H1 (cell line): ENCODE results near the gene ADAM23. TPM values are rescaled to one million over a fixed set of nuclear protein-coding genes. Genes with fewer than 3 reads are reported as not detected.

Experiments
- CTCF ChIA-PET: fragments of 300-600 bp; sonication (Branson Sonifier 250); formaldehyde crosslinking; loops from one replicate; lab custom pipeline; 2021; ENCODE audit not compliant: partially characterized antibody; lab: Charles Lee
- POLR2A ChIA-PET: fragments of 300-600 bp; sonication (Branson Sonifier 250); formaldehyde crosslinking; loops from one replicate; lab custom pipeline; 2021; ENCODE audit warnings: inconsistent platforms; ENCODE audit not compliant: partially characterized antibody; lab: Charles Lee
- DNase-seq, 2 experiments: peaks; one replicate each; pipeline versions ENCODE4 v3.0.0 to v3.0.0-alpha.2; 2010 to 2022; ENCODE audit warnings: low spot score in 2 of 2, low read depth in 1 of 2, mixed read lengths in 1 of 2
- FAIRE-seq: peaks from 2 replicates; lab custom pipeline; 2011; peaks lifted over from hg19 to GRCh38; lab: Jason Lieb, UNC
- H2AFZ ChIP-seq: 2 replicates; pipeline ENCODE4 v1.8.1; 2012; ENCODE audit warnings: low read length, inconsistent platforms
- H2AK5ac ChIP-seq: 2 replicates; pipeline ENCODE4 v1.6.1; 2013; ENCODE audit warnings: low read depth, low read length
- H2BK120ac ChIP-seq: replicated peaks from 2 replicates; pipeline ENCODE3; 2013; ENCODE audit warnings: low read depth, low read length, inconsistent platforms
- H2BK12ac ChIP-seq: 2 replicates; pipeline ENCODE4 v1.6.1; 2013; ENCODE audit warnings: low read depth, low read length
- H2BK15ac ChIP-seq: 2 replicates; pipeline ENCODE4 v1.6.1; 2013; ENCODE audit warnings: low read length
- H2BK20ac ChIP-seq: 2 replicates; pipeline ENCODE4 v1.6.1; 2013; ENCODE audit warnings: low read length
- H2BK5ac ChIP-seq: 2 replicates; pipeline ENCODE4 v1.6.1; 2013; ENCODE audit warnings: low read depth, low read length
- H3K14ac ChIP-seq: 2 replicates; pipeline ENCODE4 v1.6.1; 2013; ENCODE audit warnings: inconsistent platforms; ENCODE audit not compliant: insufficient read length
- H3K18ac ChIP-seq: 2 replicates; pipeline ENCODE4 v1.6.1; 2013; ENCODE audit warnings: low read length; ENCODE audit errors: extremely low read depth
- H3K23ac ChIP-seq: 2 replicates; pipeline ENCODE4 v1.6.1; 2013; ENCODE audit warnings: inconsistent platforms; ENCODE audit not compliant: insufficient read length
- H3K23me2 ChIP-seq: 2 replicates; pipeline ENCODE4 v1.6.1; 2013; ENCODE audit warnings: low read depth, low read length
- H3K27ac ChIP-seq: 2 replicates; pipeline ENCODE4 v1.6.1; 2011; ENCODE audit warnings: low read depth, low read length, inconsistent platforms
- H3K27me3 ChIP-seq, 4 experiments: replicated peaks in 1 of 4; 1 replicate in 1 of 4; 2 replicates in 3 of 4; pipeline versions ENCODE4 v1.6.1 to v1.8.1; 2011 to 2013; ENCODE audit warnings: low read length in 3 of 4, mild to moderate bottlenecking in 3 of 4, inconsistent platforms in 2 of 4, mixed read lengths in 2 of 4, moderate library complexity in 1 of 4; ENCODE audit not compliant: control insufficient read depth in 3 of 4, insufficient read depth in 3 of 4; ENCODE audit errors: extremely low read depth in 1 of 4
- H3K36me3 ChIP-seq, 4 experiments: 2 replicates each; pipeline versions ENCODE4 v1.6.1 to v1.8.1; 2011 to 2013; ENCODE audit warnings: mild to moderate bottlenecking in 4 of 4, low read length in 3 of 4, moderate library complexity in 2 of 4, control low read depth in 1 of 4, inconsistent platforms in 1 of 4; ENCODE audit not compliant: insufficient read depth in 4 of 4, control insufficient read depth in 2 of 4
- H3K4ac ChIP-seq: replicated peaks from 2 replicates; pipeline ENCODE3; 2013; ENCODE audit warnings: low read length, low read depth, mixed read lengths, inconsistent platforms; ENCODE audit not compliant: insufficient read length
- H3K4me1 ChIP-seq, 4 experiments: replicated peaks in 1 of 4; 1 replicate in 1 of 4; 2 replicates in 3 of 4; pipeline versions ENCODE4 v1.6.1 to v1.8.1; 2011 to 2013; ENCODE audit warnings: low read length in 3 of 4, inconsistent platforms in 2 of 4, mixed read lengths in 1 of 4; ENCODE audit not compliant: insufficient read depth in 4 of 4, control insufficient read depth in 3 of 4
- H3K4me2 ChIP-seq, 2 experiments: 2 replicates each; pipeline versions ENCODE4 v1.6.1 to v1.8.1; 2011 to 2013; ENCODE audit warnings: low read depth in 2 of 2, low read length in 2 of 2, control low read depth in 1 of 2, inconsistent platforms in 1 of 2, mild to moderate bottlenecking in 1 of 2; ENCODE audit not compliant: insufficient read depth in 1 of 2
- H3K4me3 ChIP-seq, 4 experiments: fragments of 200-600, 300-600 bp in 1 of 4; sonication (generic), shearing (Covaris generic), sonication (Bioruptor Twin) in 1 of 4; 2 replicates each; pipeline versions ENCODE4 v1.5.1 to v1.8.1; 2011 to 2016; ENCODE audit warnings: low read length in 4 of 4, low read depth in 3 of 4, control low read depth in 2 of 4, inconsistent platforms in 2 of 4, mild to moderate bottlenecking in 2 of 4, mixed read lengths in 1 of 4, moderate library complexity in 1 of 4; ENCODE audit not compliant: insufficient read depth in 2 of 4; ENCODE audit errors: extremely low read depth in 1 of 4
- H3K56ac ChIP-seq: replicated peaks from 2 replicates; pipeline ENCODE3; 2013; ENCODE audit warnings: low read depth, mild to moderate bottlenecking, mixed read lengths, low read length, inconsistent platforms; ENCODE audit not compliant: insufficient read length
- H3K79me1 ChIP-seq: 2 replicates; pipeline ENCODE4 v1.6.1; 2013; ENCODE audit warnings: low read depth, low read length, control low read depth
- H3K79me2 ChIP-seq, 2 experiments: 2 replicates each; pipeline versions ENCODE4 v1.6.1 to v1.8.1; 2012 to 2013; ENCODE audit warnings: low read length in 2 of 2, mild to moderate bottlenecking in 2 of 2, inconsistent platforms in 1 of 2; ENCODE audit not compliant: insufficient read depth in 2 of 2, control insufficient read depth in 1 of 2
- H3K9ac ChIP-seq, 4 experiments: replicated peaks in 1 of 4; 1 replicate in 1 of 4; 2 replicates in 3 of 4; pipeline versions ENCODE4 v1.6.1 to v1.8.1; 2011 to 2013; ENCODE audit warnings: low read depth in 3 of 4, low read length in 3 of 4, control low read depth in 2 of 4, mild to moderate bottlenecking in 2 of 4, moderate library complexity in 2 of 4, inconsistent platforms in 1 of 4; ENCODE audit errors: extremely low read depth in 1 of 4
- H3K9me3 ChIP-seq, 2 experiments: 2 replicates each; pipeline versions ENCODE4 v1.6.1 to v1.8.1; 2012 to 2013; ENCODE audit warnings: mild to moderate bottlenecking in 2 of 2, moderate library complexity in 2 of 2, control low read depth in 1 of 2, inconsistent platforms in 1 of 2, low read depth in 1 of 2, low read length in 1 of 2, mixed read lengths in 1 of 2; ENCODE audit not compliant: insufficient read depth in 2 of 2
- H4K20me1 ChIP-seq, 2 experiments: replicated peaks in 1 of 2; 2 replicates each; pipeline versions ENCODE3 to v1.8.1; 2011 to 2013; ENCODE audit warnings: inconsistent platforms in 2 of 2, low read length in 2 of 2, mild to moderate bottlenecking in 1 of 2; ENCODE audit not compliant: insufficient read depth in 2 of 2, control insufficient read depth in 1 of 2
- H4K5ac ChIP-seq: 2 replicates; pipeline ENCODE4 v1.6.1; 2013; ENCODE audit warnings: low read length, low read depth, mixed read lengths, inconsistent platforms; ENCODE audit not compliant: insufficient read length
- H4K8ac ChIP-seq: 2 replicates; pipeline ENCODE4 v1.8.0; 2013; ENCODE audit warnings: mild to moderate bottlenecking, moderate library complexity, low read length, inconsistent platforms; ENCODE audit not compliant: insufficient read depth; ENCODE audit errors: extremely low read depth
- H4K91ac ChIP-seq: replicated peaks from 2 replicates; pipeline ENCODE3; 2013; ENCODE audit warnings: low read length, mixed read lengths, inconsistent platforms; ENCODE audit not compliant: insufficient read length
- ATF3 ChIP-seq: IDR thresholded peaks from 2 replicates; pipeline ENCODE4 v1.6.1; 2011; ENCODE audit warnings: low read depth, mild to moderate bottlenecking, low read length; ENCODE audit not compliant: insufficient read depth
- BACH1 ChIP-seq: IDR thresholded peaks from 2 replicates; pipeline ENCODE4 v1.6.1; 2012; ENCODE audit warnings: low read length, improper control_type of control experiment
- CBX5 ChIP-seq: fragments of 300-800, 300-1000 bp; sonication (generic); IDR thresholded peaks from 2 replicates; pipeline ENCODE4 v1.7.1; 2016; ENCODE audit warnings: antibody characterized with exemption, low read length, low read depth
- HDAC2 ChIP-seq, 2 experiments: fragments of 300-600 bp in 1 of 2; sonication (generic) in 1 of 2; IDR thresholded peaks; 2 replicates each; pipeline ENCODE4 v1.6.1; 2011 to 2012; ENCODE audit warnings: low read depth in 2 of 2, low read length in 2 of 2, mild to moderate bottlenecking in 2 of 2, moderate library complexity in 2 of 2, borderline replicate concordance in 1 of 2, inconsistent platforms in 1 of 2
- SP2 ChIP-seq: IDR thresholded peaks from 2 replicates; pipeline ENCODE4 v1.6.1; 2012; ENCODE audit warnings: mild to moderate bottlenecking, low read length, inconsistent platforms
- TEAD4 ChIP-seq: IDR thresholded peaks from 2 replicates; pipeline ENCODE4 v1.6.1; 2012; ENCODE audit warnings: low read depth, low read length, inconsistent platforms, mixed read lengths
- WGBS, 2 experiments: shearing (Covaris generic) in 1 of 2; methylation state at CpG; one replicate each; pipeline versions ENCODE4 v1.1.6 to v1.1.7; 2013 to 2015; ENCODE audit warnings: low lambda C conversion rate in 2 of 2, mixed read lengths in 2 of 2, inconsistent platforms in 1 of 2, low coverage in 1 of 2, missing lambda C conversion rate in 1 of 2; ENCODE audit not compliant: insufficient replicate concordance in 2 of 2, insufficient coverage in 1 of 2, insufficient read length in 1 of 2; ENCODE audit errors: extremely low coverage in 1 of 2, missing lambda C conversion rate in 1 of 2; 5-methylcytosine and 5-hydroxymethylcytosine counted together
- polyA plus RNA-seq, 7 experiments: library from polyadenylated mRNA; depleted of rRNA in 3 of 7; stranded (reverse) in 5 of 7; unstranded in 2 of 7; fragments of >200 nt in 5 of 7; fragments of 200-250 nt in 2 of 7; gene quantifications; 1 replicate in 5 of 7; 2 replicates in 1 of 7; 4 replicates in 1 of 7; pipeline versions ENCODE4 v1.2.1 to v1.2.3, GENCODE V29; 2011 to 2013; ENCODE audit warnings: missing spikeins in 2 of 7, mixed read lengths in 2 of 7
- total RNA-seq: library from RNA; stranded (reverse); fragmentation: NEBNext Ultra II Directional; extraction: Animal tissue kit (Norgen Biotek cat#: 25700); gene quantifications from 2 replicates; pipeline ENCODE4 v1.2.1, GENCODE V29; 2021

ADAM23 gene
- total and polyA plus RNA-seq, 2 of the 8 experiments (the other 6 are each of a cell fraction or from before 2014, with no cell fraction given) = 9.9 to 20.8 TPM

GRCh38 chr2:206456078-206456754 is 12.9 kb downstream of the ADAM23 start:
- FAIRE-seq (no peak), DNase-seq (no peak)
- no peak overlapping the region for H2BK5ac ChIP-seq
- H3K23ac ChIP-seq = no peak overlapping the region
- no peak overlapping the region for H3K56ac ChIP-seq
- H3K18ac ChIP-seq = no peak overlapping the region
- WGBS, 2 experiments = 88% methylated on average over 5 of the region's 5 CpGs; no CpG with 5 or more reads in 1 of the 2 experiments
- no peak overlapping the region for H2BK12ac ChIP-seq
- no peak overlapping the region for H3K4me2 ChIP-seq
- ChIA-PET CTCF (interaction anchor here (0.6 to 1.2 kb wide), 4 partner anchors 29 to 1719 kb away, joined by 3 to 4 read pairs (median 3); no protein-coding TSS in a partner anchor), POLR2A (no interaction called here)
- no peak overlapping the region for H3K4ac ChIP-seq
- H3K4me3 ChIP-seq = no peak overlapping the region
- H3K9me3 ChIP-seq = no peaks in the 10 kb centered on the region
- H4K91ac ChIP-seq = no peak overlapping the region
- no peak overlapping the region for H4K5ac ChIP-seq
- H3K79me2 ChIP-seq = no peaks in the 10 kb centered on the region
- no peak overlapping the region for H2BK20ac ChIP-seq
- H3K27me3 ChIP-seq = no peaks in the 10 kb centered on the region
- H2BK120ac ChIP-seq = no peak overlapping the region
- no peak overlapping the region for H4K8ac ChIP-seq
- no peak overlapping the region for H2BK15ac ChIP-seq
- H3K14ac ChIP-seq = no peak overlapping the region
- H3K9ac ChIP-seq = no peak overlapping the region
- peaks cover 0 to 2% of the 10 kb centered on the region in 2 experiments for H4K20me1 ChIP-seq
- H3K27ac ChIP-seq = no peak overlapping the region
- H3K4me1 ChIP-seq = no peaks in the 10 kb centered on the region
- no peaks in the 10 kb centered on the region; a peak in 1 of 8 replicates for H3K36me3 ChIP-seq
- TF ChIP-seq HDAC2 (IDR thresholded peaks at IDR 0.05; ENCODE audit: borderline replicate concordance in 1 of 2, low read depth in 2 of 2, low read length in 2 of 2) = no peak
- TF ChIP-seq CBX5 = no peak
- no peak for TF ChIP-seq BACH1
- no peak for TF ChIP-seq ATF3
- TF ChIP-seq SP2 = no peak
- no peak for TF ChIP-seq TEAD4
- H3K23me2 ChIP-seq = no peaks in the 10 kb centered on the region
- H3K79me1 ChIP-seq = no peaks in the 10 kb centered on the region
- no peak overlapping the region for H2AFZ ChIP-seq
- no peak overlapping the region for H2AK5ac ChIP-seq
